MCF 10A (cell line): ENCODE results near the gene ZNF331. TPM values are rescaled to one million over a fixed set of nuclear protein-coding genes. Genes with fewer than 3 reads are reported as not detected.

Source experiments
- BruUV-seq: library from RNA; stranded (reverse); fragments of 400-500 nt; replicated peaks from 2 replicates; lab custom pipeline; 2021; lab: Mats Ljungman, UMichigan
- CTCF ChIA-PET: fragments of 300-600 bp; sonication (Branson Sonifier 250); formaldehyde crosslinking; extraction: SDS; loops from one replicate; lab custom pipeline; 2021; ENCODE audit warnings: antibody characterized with exemption, inconsistent platforms; lab: Yijun Ruan, JAX
- POLR2A ChIA-PET: fragments of 300-600, 350-650 bp; sonication (Branson Sonifier 250); formaldehyde crosslinking; extraction: SDS; loops from one replicate; lab custom pipeline; 2020; ENCODE audit warnings: antibody characterized with exemption, inconsistent platforms; lab: Yijun Ruan, JAX
- DNase-seq: peaks from one replicate; pipeline ENCODE4 v3.0.0-alpha.2; 2018; ENCODE audit not compliant: unreplicated experiment
- H3K27ac Mint-ChIP-seq: one replicate; pipeline ENCODE4 v1.8.0; 2022; ENCODE audit warnings: mild to moderate bottlenecking, low read depth, mixed read lengths; ENCODE audit not compliant: unreplicated experiment
- H3K27me3 Mint-ChIP-seq: one replicate; pipeline ENCODE4 v1.8.0; 2022; ENCODE audit warnings: mixed read lengths; ENCODE audit not compliant: insufficient read depth, unreplicated experiment
- H3K36me3 Mint-ChIP-seq: one replicate; pipeline ENCODE4 v1.8.0; 2022; ENCODE audit warnings: mild to moderate bottlenecking, moderate library complexity, mixed read lengths; ENCODE audit not compliant: insufficient read depth, unreplicated experiment
- H3K4me1 Mint-ChIP-seq: one replicate; pipeline ENCODE4 v1.8.0; 2022; ENCODE audit warnings: mixed read lengths; ENCODE audit not compliant: insufficient read depth, unreplicated experiment
- H3K4me3 Mint-ChIP-seq: one replicate; pipeline ENCODE4 v1.8.0; 2022; ENCODE audit warnings: mild to moderate bottlenecking, moderate library complexity, mixed read lengths; ENCODE audit not compliant: unreplicated experiment
- H3K9me3 Mint-ChIP-seq: one replicate; pipeline ENCODE4 v1.8.0; 2022; ENCODE audit warnings: mixed read lengths; ENCODE audit not compliant: unreplicated experiment
- CTCF ChIP-seq: fragments of 200-600 bp; IDR thresholded peaks from one replicate; pipeline ENCODE4 v1.8.0; 2022; ENCODE audit warnings: antibody characterized with exemption, mild to moderate bottlenecking; ENCODE audit not compliant: unreplicated experiment
- intact Hi-C: fragments of 100-400 bp; cut with micrococcal nuclease; formaldehyde crosslinking; loops from 2 replicates; pipeline ENCODE4 v1.14.1; 2022
- total RNA-seq: library from RNA; stranded (reverse); gene quantifications from 2 replicates; pipeline ENCODE4 v1.2.3, GENCODE V29; 2022

The ZNF331 gene
- total RNA-seq, 1 experiment from 2014 or later, result 7.7 TPM

DNA sequence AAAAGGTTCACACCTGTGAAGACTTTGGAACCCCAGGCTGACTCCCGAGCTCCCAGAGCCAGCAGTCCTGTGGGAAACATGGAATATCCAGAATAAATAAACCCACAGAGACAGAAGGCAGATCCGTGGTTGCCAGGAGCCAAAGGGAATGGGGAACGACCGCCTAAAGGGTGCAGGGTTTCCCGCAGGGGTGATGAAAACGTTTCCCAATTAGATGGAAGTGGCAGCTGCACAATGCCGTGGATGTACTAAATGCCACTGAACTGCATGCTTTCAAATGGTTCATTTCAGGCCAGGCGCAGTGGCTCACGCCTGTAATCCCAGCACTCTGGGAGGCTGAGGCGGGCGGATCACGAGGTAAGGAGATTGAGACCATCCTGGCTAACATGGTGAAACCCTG is 70.4 kb downstream of the ZNF331 start:
- no TSS peak for BruUV-seq
- intact Hi-C loops, result no loop called here
- Mint-ChIP-seq H3K4me3 (no peak overlapping the region), H3K9me3 (peaks cover 17% of the 10 kb centered on the region), H3K27ac (no peak overlapping the region), H3K4me1 (no peaks in the 10 kb centered on the region), H3K36me3 (no peaks in the 10 kb centered on the region), H3K27me3 (no peaks in the 10 kb centered on the region)
- no peak for DNase-seq
- ChIA-PET CTCF (interaction anchor here (0.7 kb wide), 2 partner anchors 184 to 1132 kb away, joined by 3 to 4 read pairs; no protein-coding TSS in a partner anchor), POLR2A (no interaction called here)
- TF ChIP-seq CTCF, result no peak

- no peak for DNase-seq
These were observed 75.0 kb downstream of the ZNF331 start for GRCh38 chr19:53612762-53613526.

GRCh38 chr19:53621885-53622740 is 84.2 kb downstream of the ZNF331 start:
- DNase-seq, result no peak
- no TSS peak for BruUV-seq
- Mint-ChIP-seq H3K9me3 (peaks cover 24% of the 10 kb centered on the region), H3K27ac (no peak overlapping the region), H3K4me1 (no peaks in the 10 kb centered on the region), H3K4me3 (no peak overlapping the region), H3K27me3 (no peaks in the 10 kb centered on the region), H3K36me3 (no peaks in the 10 kb centered on the region)
- intact Hi-C loops, result no loop called here
- TF ChIP-seq CTCF, result no peak
- ChIA-PET POLR2A (no interaction called here), CTCF (interaction anchor here (0.6 kb wide), 1 partner anchor 99 kb away, joined by 3 read pairs; no protein-coding TSS in a partner anchor)

More at GRCh38 chr19:53612762-53613526, 75.0 kb downstream of the ZNF331 start:
- peaks cover 8% of the 10 kb centered on the region for H3K9me3 Mint-ChIP-seq
- H3K4me3 Mint-ChIP-seq, result no peak overlapping the region
- H3K27ac Mint-ChIP-seq, result no peak overlapping the region
- no peak for TF ChIP-seq CTCF
- H3K36me3 Mint-ChIP-seq, result no peaks in the 10 kb centered on the region
- H3K27me3 Mint-ChIP-seq, result no peaks in the 10 kb centered on the region
- no peaks in the 10 kb centered on the region for H3K4me1 Mint-ChIP-seq
- intact Hi-C loops, result no loop called here
- ChIA-PET CTCF (no interaction called here), POLR2A (no interaction called here)
- BruUV-seq, result no TSS peak
